Endothelial cell (in vitro differentiated cells): ENCODE data around the gene CHCT1. TPM values are rescaled to one million over a fixed set of nuclear protein-coding genes. Genes with fewer than 3 reads are reported as not detected.
A peak's percentile ranks its signal among the peaks of the same experiment; 100 is the strongest.

Experiments used
- DNase-seq: peaks from one replicate; pipeline ENCODE4 v3.0.0; 2021; ENCODE audit warnings: low spot score
- H3K27ac Mint-ChIP-seq: one replicate; pipeline ENCODE4 v1.8.0; 2021; ENCODE audit warnings: mixed read lengths, inconsistent platforms; ENCODE audit not compliant: unreplicated experiment
- H3K27me3 Mint-ChIP-seq: one replicate; pipeline ENCODE4 v1.8.0; 2021; ENCODE audit warnings: mild to moderate bottlenecking, moderate library complexity, mixed read lengths, inconsistent platforms; ENCODE audit not compliant: unreplicated experiment
- H3K36me3 Mint-ChIP-seq: one replicate; pipeline ENCODE4 v1.8.0; 2021; ENCODE audit warnings: mild to moderate bottlenecking, low read depth, mixed read lengths, inconsistent platforms; ENCODE audit not compliant: unreplicated experiment
- H3K4me1 Mint-ChIP-seq: one replicate; pipeline ENCODE4 v1.8.0; 2021; ENCODE audit warnings: mild to moderate bottlenecking, mixed read lengths, inconsistent platforms; ENCODE audit not compliant: unreplicated experiment
- H3K4me3 Mint-ChIP-seq: one replicate; pipeline ENCODE4 v1.8.0; 2021; ENCODE audit warnings: mild to moderate bottlenecking, mixed read lengths, inconsistent platforms; ENCODE audit not compliant: unreplicated experiment
- H3K9me3 Mint-ChIP-seq: one replicate; pipeline ENCODE4 v1.8.0; 2021; ENCODE audit warnings: mixed read lengths, inconsistent platforms; ENCODE audit not compliant: unreplicated experiment
- total RNA-seq: library from RNA; stranded (reverse); fragmentation: NEBNext Ultra II Directional; extraction: Animal tissue kit (Norgen Biotek cat#: 25700); gene quantifications from one replicate; pipeline ENCODE4 v1.2.1, GENCODE V29; 2021; ENCODE audit not compliant: unreplicated experiment
- TF ChIP-seq, protein P1 (sequence below): fragments of 200-600 bp; sonication (generic); IDR thresholded peaks from one replicate; pipeline ENCODE4 v1.5.0; 2021; ENCODE audit warnings: antibody characterized with exemption; ENCODE audit not compliant: unreplicated experiment

Gene CHCT1
- total RNA-seq, 1 donor from 2014 or later, result not detected

- TF ChIP-seq, protein P1, sequence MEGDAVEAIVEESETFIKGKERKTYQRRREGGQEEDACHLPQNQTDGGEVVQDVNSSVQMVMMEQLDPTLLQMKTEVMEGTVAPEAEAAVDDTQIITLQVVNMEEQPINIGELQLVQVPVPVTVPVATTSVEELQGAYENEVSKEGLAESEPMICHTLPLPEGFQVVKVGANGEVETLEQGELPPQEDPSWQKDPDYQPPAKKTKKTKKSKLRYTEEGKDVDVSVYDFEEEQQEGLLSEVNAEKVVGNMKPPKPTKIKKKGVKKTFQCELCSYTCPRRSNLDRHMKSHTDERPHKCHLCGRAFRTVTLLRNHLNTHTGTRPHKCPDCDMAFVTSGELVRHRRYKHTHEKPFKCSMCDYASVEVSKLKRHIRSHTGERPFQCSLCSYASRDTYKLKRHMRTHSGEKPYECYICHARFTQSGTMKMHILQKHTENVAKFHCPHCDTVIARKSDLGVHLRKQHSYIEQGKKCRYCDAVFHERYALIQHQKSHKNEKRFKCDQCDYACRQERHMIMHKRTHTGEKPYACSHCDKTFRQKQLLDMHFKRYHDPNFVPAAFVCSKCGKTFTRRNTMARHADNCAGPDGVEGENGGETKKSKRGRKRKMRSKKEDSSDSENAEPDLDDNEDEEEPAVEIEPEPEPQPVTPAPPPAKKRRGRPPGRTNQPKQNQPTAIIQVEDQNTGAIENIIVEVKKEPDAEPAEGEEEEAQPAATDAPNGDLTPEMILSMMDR, result no peak
- H3K4me1 Mint-ChIP-seq, result peaks cover 47% of the 10 kb centered on the region
- peaks cover 1% of the 10 kb centered on the region for H3K27me3 Mint-ChIP-seq
- peaks cover 7% of the 10 kb centered on the region for H3K36me3 Mint-ChIP-seq
- no peak overlapping the region for H3K4me3 Mint-ChIP-seq
- no peaks in the 10 kb centered on the region for H3K9me3 Mint-ChIP-seq
- H3K27ac Mint-ChIP-seq, result no peak overlapping the region
- no peak for DNase-seq
Observed at GRCh38 chr17:60386147-60387058, 35.9 kb upstream of the CHCT1 start.

- no peaks in the 10 kb centered on the region for H3K9me3 Mint-ChIP-seq
- peaks cover 2% of the 10 kb centered on the region for H3K27me3 Mint-ChIP-seq
- no peak for DNase-seq
- TF ChIP-seq, protein P1, result no peak
- no peak overlapping the region for H3K27ac Mint-ChIP-seq
- peaks cover 7% of the 10 kb centered on the region for H3K36me3 Mint-ChIP-seq
- H3K4me3 Mint-ChIP-seq, result no peak overlapping the region
- peaks cover 50% of the 10 kb centered on the region for H3K4me1 Mint-ChIP-seq
Observed at GRCh38 chr17:60387666-60388065, 34.6 kb upstream of the CHCT1 start.

DNA sequence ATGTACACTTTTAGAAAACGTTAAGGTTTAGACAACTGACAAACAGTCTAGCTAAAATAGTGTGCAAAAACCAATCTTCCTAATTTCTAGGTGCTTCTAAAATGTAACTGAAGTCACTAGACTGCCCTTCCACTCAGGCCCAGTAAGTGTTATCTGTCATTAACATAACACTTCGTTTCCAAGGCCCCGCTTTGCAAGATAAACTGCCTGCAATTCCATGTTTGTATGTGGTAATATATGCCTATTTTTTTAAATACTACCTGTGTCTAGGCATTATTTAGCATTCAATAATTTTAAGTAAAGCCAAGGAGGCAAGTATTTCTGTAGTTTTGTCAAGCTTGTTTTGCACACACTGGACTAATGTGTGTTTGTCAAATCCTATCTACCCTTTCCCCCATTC lies 33.5 kb upstream of the CHCT1 start:
- H3K27me3 Mint-ChIP-seq, result peaks cover 8% of the 10 kb centered on the region
- H3K27ac Mint-ChIP-seq, result no peak overlapping the region
- DNase-seq, result no peak
- H3K36me3 Mint-ChIP-seq, result peaks cover 7% of the 10 kb centered on the region
- H3K9me3 Mint-ChIP-seq, result no peaks in the 10 kb centered on the region
- H3K4me3 Mint-ChIP-seq, result no peak overlapping the region
- H3K4me1 Mint-ChIP-seq, result peaks cover 57% of the 10 kb centered on the region
- TF ChIP-seq, protein P1, result no peak

- Mint-ChIP-seq H3K27me3 (peaks cover 8% of the 10 kb centered on the region), H3K4me1 (peaks cover 51% of the 10 kb centered on the region), H3K27ac (no peak overlapping the region), H3K9me3 (no peaks in the 10 kb centered on the region), H3K4me3 (peak overlapping the region; percentile 76), H3K36me3 (peaks cover 7% of the 10 kb centered on the region)
- TF ChIP-seq, protein P1, result no peak
- no peak for DNase-seq
Observed at GRCh38 chr17:60390186-60390585, 32.1 kb upstream of the CHCT1 start.

DNA sequence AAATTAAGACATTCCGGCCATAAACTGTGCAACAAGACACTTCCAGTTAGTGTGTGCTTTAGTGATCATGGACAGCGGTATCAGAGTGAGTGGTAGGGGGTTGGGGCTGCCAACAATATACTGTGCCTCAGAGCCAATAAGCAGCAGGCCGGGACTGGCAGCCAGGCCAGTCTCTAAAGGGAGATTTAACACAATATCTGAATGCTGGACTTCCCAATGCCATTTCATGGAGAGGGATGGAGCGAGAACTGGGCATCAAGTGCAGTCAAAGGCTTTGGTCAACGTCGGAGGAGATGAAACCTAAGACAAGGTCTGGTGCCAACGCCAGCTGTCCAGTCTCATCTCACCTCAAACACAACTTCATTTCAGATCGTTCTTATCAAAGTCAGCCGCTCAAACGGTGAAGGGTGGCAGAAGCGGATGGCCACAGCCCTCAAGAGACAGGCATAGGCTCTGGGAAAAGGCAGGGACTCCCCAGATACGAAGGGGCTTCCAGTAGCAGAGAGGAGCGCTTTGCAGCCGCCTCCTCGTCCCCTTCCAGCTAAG lies 31.3 kb upstream of the CHCT1 start:
- Mint-ChIP-seq H3K4me1 (peaks cover 46% of the 10 kb centered on the region), H3K4me3 (peak overlapping the region; percentile 98), H3K27me3 (peaks cover 8% of the 10 kb centered on the region), H3K27ac (peak overlapping the region; percentile 91), H3K36me3 (peaks cover 7% of the 10 kb centered on the region), H3K9me3 (no peaks in the 10 kb centered on the region)
- TF ChIP-seq, protein P1, result no peak
- peak; percentile 15 for DNase-seq
